Measurements from ENCODE around the gene UBE2G2.

UBE2G2 gene

DNA sequence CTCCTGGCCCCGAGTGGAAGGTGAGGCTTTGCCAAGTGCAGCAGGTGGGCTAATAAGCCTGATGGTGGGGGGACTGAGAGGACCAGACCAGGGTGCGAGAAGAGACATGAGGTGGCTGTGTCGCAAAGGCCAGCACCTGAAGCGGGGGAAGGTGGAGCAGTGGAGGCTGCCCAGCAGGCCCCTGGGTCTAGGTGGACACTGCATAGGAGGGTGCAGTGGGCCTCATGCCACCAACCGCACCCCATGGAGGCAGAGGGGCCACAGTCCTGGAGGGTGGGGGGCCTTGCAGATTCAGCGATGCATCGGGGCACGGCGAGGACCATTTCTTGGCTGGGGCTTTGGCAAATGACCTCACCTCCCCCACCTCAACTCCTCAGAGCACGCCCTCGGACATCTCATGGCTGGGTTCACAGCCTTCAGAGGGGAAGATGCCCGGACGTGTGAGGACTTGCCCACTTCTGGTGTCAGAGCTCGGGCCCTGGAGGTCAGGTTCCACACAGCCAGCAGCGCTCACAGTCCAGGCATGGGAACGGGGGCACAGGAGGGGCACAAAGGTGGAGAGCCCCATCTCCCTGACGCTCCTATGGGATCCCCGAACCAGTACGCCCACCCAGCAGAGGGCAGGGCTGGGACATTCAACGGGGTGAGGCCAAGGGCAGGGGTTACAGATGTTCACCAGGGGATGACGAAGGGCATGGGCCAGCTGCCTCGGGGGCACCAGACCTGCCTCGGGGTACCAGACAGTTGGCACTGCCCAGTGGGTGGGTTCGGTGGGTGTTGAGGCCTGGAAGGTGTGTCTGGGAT is 35.4 kb downstream of the UBE2G2 start:
- no peak for DNase-seq (ENCODE audit: low read depth in 1 of 2, low spot score in 1 of 2)

DNA sequence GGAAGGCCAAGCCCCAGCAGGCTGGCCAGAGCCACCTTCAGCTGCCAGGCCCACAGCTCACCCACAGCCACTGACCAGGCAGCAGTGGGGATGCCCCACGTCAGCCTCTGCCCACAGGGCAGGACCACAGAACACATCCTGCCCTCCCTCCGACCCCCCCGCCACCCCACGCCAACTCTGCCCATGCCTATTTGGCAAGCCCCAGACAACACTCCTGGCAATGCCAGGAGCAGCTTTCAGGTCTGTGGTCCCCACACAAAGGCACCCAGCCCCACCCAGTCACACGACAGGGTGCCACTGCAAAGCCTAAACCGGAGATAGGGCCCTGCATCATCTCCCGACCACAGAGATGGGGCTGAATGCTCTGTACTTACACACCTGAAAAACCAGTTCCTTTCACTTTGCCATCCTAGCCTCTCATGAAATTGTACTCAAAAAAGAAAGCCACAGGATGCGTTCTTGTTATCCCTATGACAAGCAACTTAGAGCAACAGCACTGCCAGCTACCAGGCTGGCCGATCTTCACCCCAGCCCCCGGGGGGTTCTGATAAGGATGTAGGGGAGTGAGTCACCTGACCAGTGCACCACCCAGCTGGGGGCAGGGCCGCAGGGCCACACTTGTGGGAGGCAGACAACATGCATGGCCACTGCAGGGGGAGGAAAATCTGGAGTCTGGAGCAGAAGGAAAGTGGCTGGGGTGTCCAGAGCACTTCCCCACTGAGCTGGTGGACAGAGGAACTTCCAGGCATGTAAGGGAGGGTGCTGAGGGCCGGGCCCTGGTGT is 36.2 kb downstream of the UBE2G2 start:
- DNase-seq (ENCODE audit: low read depth in 1 of 2, low spot score in 1 of 2): no peak

DNA sequence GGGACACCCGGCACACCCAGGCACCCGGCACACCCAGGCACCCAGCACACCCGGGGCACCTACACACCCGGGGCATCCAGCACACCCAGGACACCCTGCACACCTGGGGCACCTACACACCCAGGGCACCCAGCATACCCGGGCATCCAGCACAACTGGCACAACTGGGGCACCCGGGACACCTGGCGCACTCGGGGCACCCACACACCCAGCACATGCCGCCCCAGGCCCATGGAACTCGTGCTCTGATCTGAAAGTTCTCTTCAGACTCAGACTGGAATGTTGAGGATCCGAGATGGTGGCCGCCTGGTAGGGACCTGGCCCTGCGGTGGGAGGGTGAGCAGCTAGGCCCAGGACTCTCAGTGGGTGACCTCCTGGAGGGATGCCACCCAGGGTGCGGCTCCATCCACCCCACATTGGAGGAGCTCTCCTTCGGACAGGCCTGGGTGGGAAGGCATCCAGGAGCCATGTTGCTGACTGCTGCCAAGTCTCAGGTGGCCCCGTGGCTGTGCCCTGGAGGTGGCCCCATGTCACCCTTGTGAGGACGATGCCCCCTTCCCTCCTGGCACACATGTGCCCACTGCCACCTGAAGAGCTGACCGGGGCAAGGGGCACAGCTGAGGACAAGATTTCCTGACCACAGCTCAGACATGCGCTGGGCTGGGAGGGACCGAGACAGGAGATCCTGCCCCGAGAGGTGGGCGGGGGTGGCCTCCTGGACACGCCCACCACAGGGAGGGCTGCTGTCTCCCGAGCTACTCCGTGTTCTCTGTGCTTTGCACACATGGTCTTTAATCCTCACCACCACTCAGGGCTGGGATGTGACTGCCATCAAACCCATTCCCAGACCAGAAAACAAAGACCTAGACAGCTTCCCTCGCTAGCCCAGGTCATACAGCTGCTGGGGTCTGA is 37.0 kb downstream of the UBE2G2 start:
- DNase-seq (ENCODE audit: low read depth in 1 of 2, low spot score in 1 of 2): no peak

DNA sequence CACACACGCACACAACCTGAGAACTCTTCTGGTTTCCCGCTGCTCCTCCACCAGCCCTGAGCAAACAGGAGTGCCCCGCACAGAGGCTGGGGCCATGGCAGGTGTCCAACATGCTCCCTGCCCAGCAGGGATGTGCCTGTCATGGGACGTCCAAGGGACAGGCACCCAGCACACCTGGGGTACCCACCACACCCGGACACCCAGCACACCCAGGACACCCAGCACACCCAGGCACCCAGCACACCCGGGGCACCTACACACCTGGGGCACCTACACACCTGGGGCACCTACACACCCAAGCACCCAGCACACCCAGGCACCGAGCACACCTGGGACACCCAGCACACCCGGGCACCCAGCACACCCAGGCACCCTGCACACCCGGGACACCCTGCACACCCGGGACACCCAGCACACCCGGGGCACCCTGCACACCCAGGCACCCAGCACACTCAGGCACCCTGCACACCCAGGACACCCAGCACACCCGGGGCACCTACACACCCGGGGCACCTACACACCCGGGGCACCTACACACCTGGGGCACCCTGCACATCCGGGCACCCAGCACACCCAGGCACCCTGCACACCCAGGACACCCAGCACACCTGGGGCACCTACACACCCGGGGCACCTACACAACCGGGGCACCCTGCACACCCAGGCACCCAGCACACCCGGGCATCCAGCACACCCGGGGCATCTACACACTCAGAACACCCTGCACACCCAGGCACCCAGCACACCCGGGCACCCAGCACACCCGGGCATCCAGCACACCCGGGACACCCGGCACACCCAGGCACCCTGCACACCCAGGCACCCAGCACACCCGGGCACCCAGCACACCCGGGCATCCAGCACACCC is 37.9 kb downstream of the UBE2G2 start:
- DNase-seq (ENCODE audit: low read depth in 1 of 2, low spot score in 1 of 2): no peak

DNA sequence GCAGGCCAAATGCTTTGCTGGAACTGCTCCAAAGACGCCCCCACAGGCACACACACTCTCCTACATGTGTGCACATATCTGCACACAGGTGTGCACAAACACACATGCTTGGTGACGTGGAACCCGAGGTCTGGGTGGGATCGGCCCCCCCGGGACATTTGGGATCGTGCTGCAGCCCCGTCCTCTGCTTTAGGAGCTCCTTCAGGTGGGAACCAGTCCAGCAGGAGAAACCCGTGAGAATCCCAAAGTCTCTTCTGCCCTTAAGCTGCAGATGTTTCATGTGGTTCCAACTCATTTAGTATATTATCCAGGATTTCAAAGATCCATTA is 38.6 kb downstream of the UBE2G2 start:
- no peak for DNase-seq (ENCODE audit: low read depth in 1 of 2, low spot score in 1 of 2)

DNA sequence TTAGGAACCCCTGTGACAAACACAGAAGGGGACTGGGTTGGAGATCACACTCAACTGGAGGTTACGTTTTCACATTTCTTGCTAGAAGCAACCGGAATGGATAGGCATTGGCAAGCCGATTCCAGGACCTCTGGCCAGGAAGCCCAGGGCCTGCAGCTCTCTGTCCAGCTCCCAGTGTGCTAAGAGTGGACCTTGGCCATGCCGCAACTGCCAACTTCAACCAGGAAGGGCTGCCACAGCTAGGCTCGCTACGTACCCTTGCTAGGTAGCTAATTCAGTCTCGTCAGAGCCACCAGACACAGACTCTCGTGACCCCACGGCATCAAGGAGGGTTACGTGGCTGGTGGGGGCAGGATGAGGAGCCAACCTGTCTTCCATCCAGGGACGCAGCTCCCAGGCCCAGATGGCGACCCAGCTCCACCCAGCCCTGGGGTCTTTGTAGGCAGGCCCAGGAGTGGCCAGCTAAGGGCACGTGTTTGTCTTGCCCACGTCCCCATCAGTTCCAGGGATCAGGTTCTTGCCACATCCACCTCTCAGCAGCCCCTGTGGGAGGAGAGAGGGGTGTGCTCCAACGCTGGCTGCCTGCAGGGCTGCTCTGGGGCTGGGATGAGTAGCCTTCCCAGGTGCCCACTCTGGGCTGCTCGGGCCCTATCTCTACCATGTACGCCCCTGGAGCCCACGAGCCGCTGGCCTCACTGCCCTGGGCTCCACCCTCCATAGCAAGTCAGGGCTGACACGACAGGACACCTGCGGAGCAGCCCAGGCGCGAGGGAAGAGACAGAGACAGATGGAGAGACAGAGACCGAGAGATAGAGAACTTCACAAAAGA is 39.2 kb downstream of the UBE2G2 start:
- DNase-seq (ENCODE audit: low read depth in 1 of 2, low spot score in 1 of 2): no peak

DNA sequence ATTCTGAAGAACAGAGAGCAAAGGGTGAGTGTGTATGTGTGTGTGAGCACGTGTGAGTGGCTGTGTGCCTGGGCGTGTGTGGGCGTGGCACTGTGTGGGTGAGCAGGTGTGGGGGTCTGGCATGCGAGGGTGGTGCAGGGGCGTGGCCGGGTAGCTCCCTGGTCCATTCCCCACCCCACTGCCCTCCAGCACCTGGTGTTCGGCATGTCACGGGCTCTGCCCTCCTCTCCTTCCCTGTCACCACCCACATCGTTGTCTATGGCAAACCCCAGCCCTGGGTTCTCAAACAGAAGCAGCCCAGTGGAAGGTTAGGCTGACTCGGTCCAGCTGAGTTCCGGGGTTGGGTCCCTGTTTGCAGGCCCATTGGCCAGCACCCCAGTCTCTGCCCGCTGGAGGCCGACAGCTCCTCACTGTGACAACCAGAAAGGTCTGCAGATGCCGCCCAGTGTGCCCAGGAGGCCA is 39.8 kb downstream of the UBE2G2 start:
- no peak for DNase-seq (ENCODE audit: low read depth in 1 of 2, low spot score in 1 of 2)

DNA sequence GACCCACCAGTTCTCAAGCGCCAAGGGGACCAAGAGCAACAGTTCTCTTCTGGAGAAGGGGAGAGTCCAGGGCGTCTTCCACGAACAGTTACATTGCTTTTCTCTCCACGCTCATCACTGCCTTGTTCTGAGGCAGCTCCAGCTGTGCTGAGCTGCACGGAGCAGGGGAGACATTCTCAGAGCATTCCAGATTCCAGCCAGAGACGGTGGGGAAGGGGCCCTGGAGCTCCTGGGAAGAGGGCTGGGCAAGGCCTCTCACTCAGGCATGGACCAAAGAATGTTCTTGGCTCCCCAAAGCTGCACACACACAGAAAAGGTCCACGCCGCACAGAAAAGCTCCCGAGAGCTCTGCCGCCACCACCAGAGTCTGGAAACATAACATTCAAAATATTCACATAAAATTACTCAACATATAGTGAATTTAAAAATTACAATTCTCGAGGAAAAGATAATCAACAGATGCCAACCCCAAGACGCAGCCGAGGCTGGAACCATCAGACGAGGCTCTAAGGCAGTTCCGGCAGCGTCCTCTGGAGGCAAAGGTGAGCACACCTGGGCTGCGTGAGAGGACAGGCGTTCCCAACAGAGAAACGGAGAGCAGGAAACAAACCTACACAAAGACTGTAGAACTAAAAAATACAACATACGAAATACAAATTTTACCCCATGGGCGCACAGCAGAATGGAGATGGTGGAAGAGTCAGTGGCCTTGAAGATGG is 40.5 kb downstream of the UBE2G2 start:
- no peak for DNase-seq (ENCODE audit: low read depth in 1 of 2, low spot score in 1 of 2)

DNA sequence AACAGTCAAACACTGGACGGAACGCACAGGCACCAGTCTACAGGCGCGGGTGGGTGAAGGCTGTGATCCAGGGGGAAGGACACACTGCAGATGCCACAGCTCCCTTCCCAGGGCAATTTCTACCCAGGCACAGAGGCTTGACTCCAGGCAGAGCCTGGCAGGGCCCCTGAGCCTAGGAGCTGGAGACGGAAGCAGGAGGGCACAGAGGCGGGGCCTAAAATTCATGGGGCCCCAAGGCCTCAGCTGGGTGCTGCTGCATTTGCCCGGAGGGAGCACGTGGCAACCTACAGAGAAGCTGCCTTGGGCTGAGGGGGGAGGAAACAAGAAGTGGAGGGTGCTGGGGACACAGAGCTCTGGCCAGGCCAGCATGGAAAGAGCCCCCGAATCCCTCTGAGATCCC is 41.2 kb downstream of the UBE2G2 start:
- DNase-seq (ENCODE audit: low read depth in 1 of 2, low spot score in 1 of 2): no peak

DNA sequence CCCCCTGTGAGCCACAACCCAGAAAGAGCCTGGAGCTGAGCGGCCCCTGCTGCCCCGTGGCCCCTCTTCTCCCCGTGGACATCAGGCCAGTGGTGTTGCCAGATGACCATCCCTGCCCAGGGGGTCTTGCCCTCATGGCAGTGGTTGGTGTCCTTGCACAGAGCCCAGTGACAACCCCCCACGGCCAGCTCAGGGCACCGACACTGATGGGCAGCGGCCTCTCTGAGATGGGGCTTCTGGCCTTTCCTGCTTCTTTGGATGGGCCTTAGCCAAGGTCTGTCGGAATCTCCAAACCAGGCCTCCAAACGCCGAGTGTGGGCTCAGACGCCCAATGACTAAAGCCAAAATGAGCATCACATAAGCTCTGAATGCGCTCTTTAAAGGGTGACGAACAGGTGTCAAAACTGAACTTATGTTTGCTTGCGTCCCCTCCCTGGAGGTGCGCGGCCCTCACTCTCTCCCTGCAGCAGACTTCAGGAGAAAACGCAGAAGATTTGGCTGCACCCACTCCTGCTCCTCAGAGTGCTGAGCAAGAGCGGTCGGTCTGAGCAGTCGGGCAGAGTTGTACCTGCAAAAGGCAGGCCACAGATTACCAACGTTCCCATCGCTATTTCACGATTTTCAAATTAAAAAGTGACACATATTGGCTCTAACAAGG is 41.9 kb downstream of the UBE2G2 start:
- no peak for DNase-seq (ENCODE audit: low read depth in 1 of 2, low spot score in 1 of 2)

DNA sequence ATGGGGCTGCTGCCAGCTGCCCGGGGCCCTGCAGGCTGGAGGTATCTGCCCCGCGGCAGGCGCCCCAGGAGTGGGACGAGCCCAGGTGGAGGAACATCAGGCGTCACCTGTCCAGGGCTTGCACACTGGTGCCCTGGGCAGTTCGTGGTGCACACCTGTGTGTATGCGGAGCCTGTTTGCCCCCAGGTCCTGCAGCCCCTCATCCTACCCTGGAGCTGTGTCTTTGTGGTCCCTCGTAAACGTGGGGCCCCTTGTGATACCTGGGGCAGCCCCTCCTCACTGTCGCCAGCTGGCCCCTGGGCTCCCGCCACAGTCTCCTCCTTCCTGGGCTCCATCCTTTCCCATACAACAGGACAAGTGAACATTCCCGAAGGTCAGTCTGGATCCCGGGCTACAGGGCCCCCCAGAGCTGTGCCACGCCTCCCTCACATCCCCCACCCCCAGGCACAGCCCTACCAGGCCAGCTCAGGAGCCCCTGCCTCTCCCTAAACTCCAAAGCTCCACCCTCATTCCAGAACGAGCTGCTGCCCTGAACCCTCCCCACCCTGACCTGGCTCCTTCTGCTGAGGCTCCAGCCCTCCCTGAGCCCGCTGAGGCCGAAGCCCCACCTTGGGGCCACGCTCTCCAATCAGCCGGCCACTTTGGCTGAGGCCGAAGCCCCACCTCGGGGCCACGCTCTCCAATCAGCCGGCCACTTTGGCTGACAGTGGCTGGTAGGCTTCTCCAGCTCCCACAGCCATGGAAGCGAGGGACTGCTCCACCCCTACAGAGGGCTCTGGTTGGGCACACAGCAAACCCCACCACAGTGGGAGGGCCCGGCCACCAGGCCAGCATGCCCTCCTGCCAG is 42.6 kb downstream of the UBE2G2 start:
- no peak for DNase-seq (ENCODE audit: low read depth in 1 of 2, low spot score in 1 of 2)

DNA sequence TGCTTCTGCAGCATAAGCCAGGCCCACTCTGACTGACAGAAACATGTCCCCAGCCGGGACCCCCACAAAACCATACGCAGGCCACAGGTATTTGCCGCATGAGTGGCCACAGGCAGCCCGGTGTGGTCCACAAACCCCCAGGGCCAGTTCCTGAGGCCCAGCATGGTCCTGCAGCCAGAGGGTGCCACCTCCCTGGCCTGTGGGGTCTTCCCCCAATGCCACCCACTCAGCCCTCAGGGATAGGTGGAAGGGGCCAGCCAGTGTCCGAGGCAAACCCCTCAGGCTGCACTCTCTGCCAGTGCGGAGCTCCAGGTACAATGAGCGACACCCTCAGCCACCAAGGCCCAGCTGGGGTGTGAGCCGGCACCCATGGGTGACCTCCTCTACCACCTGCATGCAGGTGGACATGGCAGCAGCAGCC is 43.5 kb downstream of the UBE2G2 start:
- no peak for DNase-seq (ENCODE audit: low read depth in 1 of 2, low spot score in 1 of 2)

DNA sequence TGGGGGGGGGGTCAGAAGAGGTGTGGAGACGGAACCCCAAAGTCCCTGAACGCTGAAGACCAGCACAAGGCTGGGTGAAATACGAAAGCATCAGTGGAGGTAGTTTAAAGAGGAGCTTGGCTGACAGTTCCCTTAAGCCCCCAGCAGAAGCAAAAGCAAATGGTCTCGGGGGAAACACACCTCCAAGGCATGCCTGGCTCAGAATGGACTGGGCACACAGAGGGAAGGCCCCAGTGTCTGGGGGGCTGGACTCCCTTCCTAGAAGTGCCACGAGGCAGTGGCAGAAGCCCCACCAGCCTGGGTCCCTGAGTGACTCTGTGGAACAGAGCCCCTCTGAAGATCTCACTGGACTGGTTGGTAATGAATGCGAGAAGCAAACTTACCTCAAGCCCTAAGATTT is 43.9 kb downstream of the UBE2G2 start:
- no peak for DNase-seq (ENCODE audit: low read depth in 1 of 2, low spot score in 1 of 2)

DNA sequence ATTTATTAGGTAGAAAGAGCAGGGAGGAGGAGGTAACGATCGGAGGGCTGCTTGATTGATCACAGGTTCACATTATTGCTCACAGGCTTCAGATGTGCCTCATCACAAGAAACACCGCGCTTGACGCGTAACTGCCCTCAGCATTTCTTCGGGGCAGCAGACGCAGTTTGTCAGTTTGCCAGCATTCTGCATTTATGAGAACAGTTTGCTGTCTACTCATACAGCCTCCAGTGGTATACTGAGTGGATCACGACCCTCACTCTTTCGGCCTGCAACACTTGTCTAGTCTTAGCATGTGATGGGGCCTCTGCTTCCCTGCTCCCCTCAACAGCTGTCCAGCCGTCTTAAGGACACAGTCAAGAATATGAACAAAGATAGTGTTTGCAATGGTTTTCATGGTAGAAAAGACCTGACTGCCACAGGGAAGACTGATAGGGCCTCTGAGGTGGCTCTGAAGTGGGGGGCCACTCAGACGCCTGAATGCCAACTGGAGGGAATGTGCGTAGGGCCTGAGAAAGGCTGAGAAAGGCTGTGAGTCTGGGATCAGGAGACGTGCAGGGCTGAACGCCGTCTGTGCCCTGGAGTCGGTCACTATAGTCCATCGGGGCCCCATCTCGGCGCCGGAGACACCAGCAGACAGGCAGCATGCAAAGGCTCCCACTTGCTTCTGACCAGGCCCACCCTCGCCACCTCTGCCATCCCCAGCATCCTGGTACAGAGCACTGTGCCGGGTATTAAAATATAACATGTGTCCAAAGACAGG is 45.0 kb downstream of the UBE2G2 start:
- DNase-seq (ENCODE audit: low read depth in 1 of 2, low spot score in 1 of 2): no peak

DNA sequence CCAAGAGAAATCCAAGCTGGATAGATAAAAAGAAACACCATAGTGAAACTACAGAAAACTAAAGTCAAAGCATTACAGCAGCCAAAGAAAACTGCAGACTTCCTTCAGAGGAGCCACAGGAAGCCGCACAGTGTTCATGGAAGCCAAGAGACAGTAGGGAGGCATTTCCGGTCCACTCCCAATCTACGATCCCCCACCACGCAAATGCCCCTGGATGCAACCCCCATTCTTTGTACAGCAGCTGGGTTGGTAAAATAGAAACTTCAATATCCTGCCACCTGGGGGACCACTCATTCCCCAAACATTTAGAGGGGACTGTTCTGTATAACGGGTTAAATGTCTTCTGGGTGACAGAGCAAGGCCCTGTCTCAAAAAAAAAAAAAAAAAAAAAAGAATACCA is 46.4 kb downstream of the UBE2G2 start:
- no peak for DNase-seq (ENCODE audit: low read depth in 1 of 2, low spot score in 1 of 2)

DNA sequence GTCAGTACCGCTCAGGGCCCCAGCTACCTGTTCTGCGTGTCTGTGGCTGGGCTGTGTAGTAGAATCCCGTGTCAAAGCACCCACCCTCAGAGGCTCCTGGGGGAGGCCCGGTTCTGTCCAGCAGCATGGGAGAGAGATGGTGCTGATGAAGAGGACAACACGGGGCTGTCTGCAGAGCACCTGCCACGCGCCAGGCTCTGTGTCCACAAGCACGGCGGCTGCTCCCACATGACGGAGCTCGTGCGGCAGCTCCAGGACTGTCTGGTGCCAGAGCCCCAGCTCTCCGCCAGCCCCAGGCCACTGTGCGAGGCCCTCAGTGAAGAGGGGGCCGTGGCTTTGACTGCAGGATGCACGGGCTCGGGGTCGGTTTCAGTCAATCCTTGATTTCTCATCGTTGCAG is 48.3 kb downstream of the UBE2G2 start:
- no peak for DNase-seq (ENCODE audit: low read depth in 1 of 2, low spot score in 1 of 2)

DNA sequence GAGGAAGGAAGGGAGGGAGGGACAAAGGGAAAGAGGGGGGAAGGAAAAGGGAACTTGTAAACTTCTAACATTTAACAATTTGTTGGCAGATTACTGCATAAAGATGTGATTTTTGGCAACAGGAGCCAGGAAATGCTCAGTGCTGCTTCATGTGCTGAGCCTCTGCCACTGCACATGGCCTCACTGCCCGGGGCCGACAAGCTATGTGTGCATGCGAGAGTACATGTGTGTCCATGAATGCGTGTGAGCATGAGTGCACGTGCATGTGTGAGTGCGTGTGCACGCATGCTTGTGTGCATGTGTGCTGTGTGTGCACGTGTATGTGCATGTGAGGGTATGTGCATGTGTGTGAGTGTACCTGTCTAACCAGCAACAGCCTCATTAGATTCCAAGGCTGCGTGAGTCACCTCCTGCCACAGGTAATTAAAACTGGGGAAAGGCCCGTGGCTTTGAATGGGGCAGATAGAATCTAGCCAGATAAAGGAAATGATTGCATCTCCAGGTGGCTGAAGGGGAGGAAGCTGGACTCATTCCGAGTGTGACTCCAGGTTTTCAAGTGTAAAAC is 48.9 kb downstream of the UBE2G2 start:
- DNase-seq (ENCODE audit: low read depth in 1 of 2, low spot score in 1 of 2): no peak

All from activated CD4-positive, alpha-beta T cell treated with anti-CD3 and anti-CD28 coated beads, Interleukin-2, amount 50 U/mL, for 24 hours (primary cell).